Keratinocyte (primary cell): ENCODE measurements around the gene GANC. TPM values are rescaled to one million over a fixed set of nuclear protein-coding genes. Genes with fewer than 3 reads are reported as not detected.

Experiments used
- DNase-seq: peaks from one replicate; pipeline ENCODE4 v3.0.0-alpha.2; 2011; ENCODE audit warnings: low read depth, missing footprints, low spot score
- FAIRE-seq: peaks from 2 replicates; lab custom pipeline; 2011; peaks lifted over from hg19 to GRCh38; lab: Jason Lieb, UNC
- H2AFZ ChIP-seq: 2 replicates; pipeline ENCODE4 v1.6.0; 2012; ENCODE audit warnings: low read length, control low read depth, inconsistent platforms; ENCODE audit not compliant: control insufficient read depth
- H3K27ac ChIP-seq: 2 replicates; pipeline ENCODE4 v1.5.1; 2011; ENCODE audit warnings: low read length; ENCODE audit not compliant: control insufficient read depth, insufficient read depth
- H3K27me3 ChIP-seq: 3 replicates; pipeline ENCODE4 v1.6.0; 2011; ENCODE audit warnings: low read length; ENCODE audit not compliant: control insufficient read depth, insufficient read depth; ENCODE audit errors: extremely low read depth
- H3K36me3 ChIP-seq, 2 experiments: 2 replicates in 1 of 2; 3 replicates in 1 of 2; pipeline ENCODE4 v1.5.1; 2011; ENCODE audit warnings: low read length in 2 of 2, mild to moderate bottlenecking in 1 of 2; ENCODE audit not compliant: control insufficient read depth in 2 of 2, insufficient read depth in 2 of 2; ENCODE audit errors: extremely low read depth in 1 of 2
- H3K4me1 ChIP-seq: 3 replicates; pipeline ENCODE4 v1.5.1; 2011; ENCODE audit warnings: low read length; ENCODE audit not compliant: control insufficient read depth, insufficient read depth; ENCODE audit errors: extremely low read depth
- H3K4me2 ChIP-seq: 3 replicates; pipeline ENCODE4 v1.6.0; 2011; ENCODE audit warnings: low read depth, low read length; ENCODE audit not compliant: control insufficient read depth, insufficient read depth; ENCODE audit errors: extremely low read depth
- H3K4me3 ChIP-seq, 3 experiments: fragments of 200-600 bp in 1 of 3; sonication (generic) in 1 of 3; 2 replicates in 2 of 3; 3 replicates in 1 of 3; pipeline ENCODE4 v1.5.1; 2011 to 2016; ENCODE audit warnings: low read length in 3 of 3, mild to moderate bottlenecking in 3 of 3, control low read depth in 2 of 3, inconsistent platforms in 1 of 3, low read depth in 1 of 3, mixed read lengths in 1 of 3, mixed run types in 1 of 3, moderate library complexity in 1 of 3; ENCODE audit not compliant: control insufficient read depth in 2 of 3, insufficient read depth in 2 of 3; ENCODE audit errors: extremely low read depth in 1 of 3
- H3K79me2 ChIP-seq: 2 replicates; pipeline ENCODE4 v1.6.0; 2012; ENCODE audit warnings: low read length; ENCODE audit not compliant: control insufficient read depth, insufficient read depth
- H3K9ac ChIP-seq: 3 replicates; pipeline ENCODE4 v1.6.0; 2011; ENCODE audit warnings: low read length; ENCODE audit not compliant: control insufficient read depth, insufficient read depth; ENCODE audit errors: extremely low read depth
- H3K9me1 ChIP-seq: 3 replicates; pipeline ENCODE4 v1.6.0; 2011; ENCODE audit warnings: low read length; ENCODE audit not compliant: control insufficient read depth, insufficient read depth; ENCODE audit errors: extremely low read depth
- H3K9me3 ChIP-seq: 2 replicates; pipeline ENCODE4 v1.5.1; 2012; ENCODE audit warnings: low read depth, low read length; ENCODE audit not compliant: control insufficient read depth
- H4K20me1 ChIP-seq: 3 replicates; pipeline ENCODE4 v1.6.0; 2011; ENCODE audit warnings: low read length; ENCODE audit not compliant: control insufficient read depth, insufficient read depth; ENCODE audit errors: extremely low read depth
- EZH2 ChIP-seq: IDR thresholded peaks from one replicate; pipeline ENCODE4 v1.6.1; 2012; ENCODE audit warnings: inconsistent platforms, mild to moderate bottlenecking, low read length, moderate library complexity
- dilution Hi-C: fragments of 300-500 bp; cut with MboI; formaldehyde crosslinking; loops from one replicate; pipeline ENCODE4 v1.7.0; 2020; ENCODE audit warnings: low sequenced_read_pairs; ENCODE audit not compliant: extremely low pct_ligation_motif_present
- polyA plus RNA-seq, 5 experiments: library from polyadenylated mRNA; depleted of rRNA in 3 of 5; stranded (reverse) in 3 of 5; stranded (forward) in 1 of 5; unstranded in 1 of 5; fragments of >200 nt; gene quantifications; 1 replicate in 1 of 5; 2 replicates in 3 of 5; 3 replicates in 1 of 5; pipeline versions ENCODE4 v1.2.1 to v1.2.3, GENCODE V29; 2011 to 2012; ENCODE audit warnings: missing spikeins in 2 of 5, low read depth in 1 of 5, low replicate concordance in 1 of 5
- TF ChIP-seq, protein P1 (sequence below), 3 experiments: IDR thresholded peaks in 1 of 3; conservative IDR thresholded peaks in 1 of 3; optimal IDR thresholded peaks in 1 of 3; 2 replicates in 2 of 3; 3 replicates in 1 of 3; pipeline versions ENCODE3 to v1.5.1; 2011; ENCODE audit warnings: low read length in 3 of 3, mild to moderate bottlenecking in 3 of 3, moderate library complexity in 2 of 3, control low read depth in 1 of 3, inconsistent platforms in 1 of 3; ENCODE audit not compliant: insufficient read depth in 2 of 3; ENCODE audit errors: extremely low read depth in 1 of 3

Gene GANC
- polyA plus RNA-seq, 1 donor (not counting 4 experiments of a cell fraction or from before 2014, with no cell fraction given), result 46.2 TPM

DNA sequence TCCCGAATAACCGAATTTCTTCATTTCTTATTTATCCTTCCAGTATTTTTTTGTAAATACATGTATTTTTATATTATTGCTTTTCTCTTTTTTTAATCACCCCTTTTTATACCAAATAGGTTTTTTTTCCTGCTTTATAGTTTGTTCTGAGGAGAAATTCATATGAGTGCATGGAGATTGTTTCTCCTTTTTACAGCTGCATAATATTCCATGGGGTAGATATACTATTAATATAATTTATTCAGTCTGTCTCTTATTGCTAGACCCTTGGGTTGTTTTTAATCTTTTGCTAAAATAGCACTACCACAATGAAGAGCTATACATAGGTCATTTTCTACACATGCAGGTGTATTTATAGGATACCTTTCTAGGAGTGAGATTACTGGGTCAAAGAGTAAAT, 3.8 kb downstream of the GANC start:
- Histone ChIP-seq H4K20me1 (no peaks in the 10 kb centered on the region), H3K79me2 (peaks cover 33% of the 10 kb centered on the region), H3K4me3 (no peak overlapping the region), H3K27me3 (no peaks in the 10 kb centered on the region), H3K4me2 (no peak overlapping the region), H3K36me3 (peaks cover 16 to 19% of the 10 kb centered on the region in 2 experiments), H3K27ac (no peak overlapping the region), H2AFZ (no peak overlapping the region), H3K4me1 (peaks cover 13% of the 10 kb centered on the region), H3K9ac (no peak overlapping the region), H3K9me1 (peaks cover 2% of the 10 kb centered on the region), H3K9me3 (no peaks in the 10 kb centered on the region)
- TF ChIP-seq EZH2, result no peak
- TF ChIP-seq, protein P1, sequence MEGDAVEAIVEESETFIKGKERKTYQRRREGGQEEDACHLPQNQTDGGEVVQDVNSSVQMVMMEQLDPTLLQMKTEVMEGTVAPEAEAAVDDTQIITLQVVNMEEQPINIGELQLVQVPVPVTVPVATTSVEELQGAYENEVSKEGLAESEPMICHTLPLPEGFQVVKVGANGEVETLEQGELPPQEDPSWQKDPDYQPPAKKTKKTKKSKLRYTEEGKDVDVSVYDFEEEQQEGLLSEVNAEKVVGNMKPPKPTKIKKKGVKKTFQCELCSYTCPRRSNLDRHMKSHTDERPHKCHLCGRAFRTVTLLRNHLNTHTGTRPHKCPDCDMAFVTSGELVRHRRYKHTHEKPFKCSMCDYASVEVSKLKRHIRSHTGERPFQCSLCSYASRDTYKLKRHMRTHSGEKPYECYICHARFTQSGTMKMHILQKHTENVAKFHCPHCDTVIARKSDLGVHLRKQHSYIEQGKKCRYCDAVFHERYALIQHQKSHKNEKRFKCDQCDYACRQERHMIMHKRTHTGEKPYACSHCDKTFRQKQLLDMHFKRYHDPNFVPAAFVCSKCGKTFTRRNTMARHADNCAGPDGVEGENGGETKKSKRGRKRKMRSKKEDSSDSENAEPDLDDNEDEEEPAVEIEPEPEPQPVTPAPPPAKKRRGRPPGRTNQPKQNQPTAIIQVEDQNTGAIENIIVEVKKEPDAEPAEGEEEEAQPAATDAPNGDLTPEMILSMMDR (optimal IDR thresholded peaks at IDR 0.05 in 1 of 3, IDR thresholded peaks at IDR 0.05 in 1 of 3, conservative IDR thresholded peaks at IDR 0.05 in 1 of 3; ENCODE audit: extremely low read depth in 1 of 3, insufficient read depth in 2 of 3, low read length in 3 of 3), result no peak
- DNase-seq, result no peak
- no peak for FAIRE-seq
- dilution Hi-C loops, result no loop called here

- peaks cover 18 to 26% of the 10 kb centered on the region in 2 experiments for H3K36me3 ChIP-seq
- H3K27ac ChIP-seq, result no peak overlapping the region
- FAIRE-seq (no peak), DNase-seq (no peak)
- H3K9me1 ChIP-seq, result peaks cover 4% of the 10 kb centered on the region
- no peak overlapping the region for H3K4me2 ChIP-seq
- no peaks in the 10 kb centered on the region for H3K9me3 ChIP-seq
- no peaks in the 10 kb centered on the region for H3K27me3 ChIP-seq
- H2AFZ ChIP-seq, result no peak overlapping the region
- no peaks in the 10 kb centered on the region for H4K20me1 ChIP-seq
- H3K9ac ChIP-seq, result no peak overlapping the region
- dilution Hi-C loops, result no loop called here
- TF ChIP-seq, protein P1 (optimal IDR thresholded peaks at IDR 0.05 in 1 of 3, IDR thresholded peaks at IDR 0.05 in 1 of 3, conservative IDR thresholded peaks at IDR 0.05 in 1 of 3; ENCODE audit: extremely low read depth in 1 of 3, insufficient read depth in 2 of 3, low read length in 3 of 3), result no peak
- no peak for TF ChIP-seq EZH2
- H3K4me3 ChIP-seq, result no peak overlapping the region
- peaks cover 11% of the 10 kb centered on the region for H3K4me1 ChIP-seq
- peaks cover 22% of the 10 kb centered on the region for H3K79me2 ChIP-seq
These were observed 6.3 kb downstream of the GANC start for GRCh38 chr15:42279234-42279723.
